ENCODE measurements around the gene RETREG3. TPM values are rescaled to one million over a fixed set of nuclear protein-coding genes. Genes with fewer than 3 reads are reported as not detected.

Gene RETREG3
- total and polyA plus RNA-seq, 2 of the 13 experiments (the other 11 are each of a cell fraction or from before 2014, with no cell fraction given) = 47.0 to 55.8 TPM

DNA sequence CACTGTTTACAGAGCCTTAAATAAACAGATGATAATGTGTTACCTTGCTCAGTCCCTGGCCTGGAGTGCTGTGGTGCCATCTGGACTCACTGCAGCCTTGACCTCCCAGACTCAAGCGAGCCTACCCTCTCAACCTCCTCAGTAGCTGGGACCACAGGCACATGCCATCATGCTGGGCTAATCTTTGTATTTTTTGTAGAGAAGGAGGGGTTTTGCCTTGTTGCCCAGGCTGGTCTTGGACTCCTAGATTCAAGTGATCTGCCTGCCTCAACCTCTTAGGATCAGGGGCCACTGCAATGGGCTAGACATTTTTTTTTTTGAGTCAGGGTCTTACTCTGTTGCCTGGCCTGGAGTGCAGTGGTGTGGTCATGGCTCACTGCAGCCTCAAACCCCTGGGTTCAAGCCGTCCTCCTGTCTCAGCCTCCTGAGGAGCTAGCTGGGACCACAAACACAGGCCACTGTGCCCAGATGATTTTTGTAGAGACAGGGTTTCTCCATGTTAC is 78.2 kb downstream of the RETREG3 start (continued):
- TF ChIP-seq ADNP (CRISPR knock-in tag; IDR thresholded peaks at IDR 0.05) (no peak), ATF7-NPFF (CRISPR knock-in tag; IDR thresholded peaks at IDR 0.05; ENCODE audit: low read depth) (peak; percentile 67; the same call in 1 of the 2 replicates), FOXK2 (IDR thresholded peaks at IDR 0.05) (peak; percentile 78), NCOA2 (CRISPR knock-in tag; IDR thresholded peaks at IDR 0.05) (peak; percentile 93), SALL1 (CRISPR knock-in tag; IDR thresholded peaks at IDR 0.05) (peak; percentile 98), ZNF232 (CRISPR knock-in tag; IDR thresholded peaks at IDR 0.05; ENCODE audit: borderline replicate concordance) (no peak), ERF (CRISPR knock-in tag; IDR thresholded peaks at IDR 0.05) (peak; percentile 80), MTA3 (CRISPR knock-in tag; IDR thresholded peaks at IDR 0.05) (no peak), GABPA (IDR thresholded peaks at IDR 0.05; ENCODE audit: low read depth, low read length) (no peak), GABPA (CRISPR knock-in tag; IDR thresholded peaks at IDR 0.05; ENCODE audit: low read depth) (peak; percentile 61), SNAPC2 (CRISPR knock-in tag; IDR thresholded peaks at IDR 0.05) (peak; percentile 77; the same call in 1 of the 2 replicates), ZNF629 (CRISPR knock-in tag; conservative IDR thresholded peaks at IDR 0.05) (peak; percentile 58; the same call in 1 of the 2 replicates), MAFG (CRISPR knock-in tag; IDR thresholded peaks at IDR 0.05) (no peak), SNRNP70 (IDR thresholded peaks at IDR 0.05; ENCODE audit: low read depth, low read length) (no peak), SRSF4 (IDR thresholded peaks at IDR 0.05; ENCODE audit: low read depth, low read length, poor library complexity, severe bottlenecking) (no peak), RFXAP (CRISPR knock-in tag; IDR thresholded peaks at IDR 0.05; ENCODE audit: borderline replicate concordance) (peak; percentile 58; the same call in 1 of the 2 replicates)
- TF ChIP-seq, protein P1, sequence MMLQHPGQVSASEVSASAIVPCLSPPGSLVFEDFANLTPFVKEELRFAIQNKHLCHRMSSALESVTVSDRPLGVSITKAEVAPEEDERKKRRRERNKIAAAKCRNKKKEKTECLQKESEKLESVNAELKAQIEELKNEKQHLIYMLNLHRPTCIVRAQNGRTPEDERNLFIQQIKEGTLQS (CRISPR knock-in tag; IDR thresholded peaks at IDR 0.05) = no peak
- TF ChIP-seq, protein P2, sequence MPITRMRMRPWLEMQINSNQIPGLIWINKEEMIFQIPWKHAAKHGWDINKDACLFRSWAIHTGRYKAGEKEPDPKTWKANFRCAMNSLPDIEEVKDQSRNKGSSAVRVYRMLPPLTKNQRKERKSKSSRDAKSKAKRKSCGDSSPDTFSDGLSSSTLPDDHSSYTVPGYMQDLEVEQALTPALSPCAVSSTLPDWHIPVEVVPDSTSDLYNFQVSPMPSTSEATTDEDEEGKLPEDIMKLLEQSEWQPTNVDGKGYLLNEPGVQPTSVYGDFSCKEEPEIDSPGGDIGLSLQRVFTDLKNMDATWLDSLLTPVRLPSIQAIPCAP (CRISPR knock-in tag; IDR thresholded peaks at IDR 0.05; ENCODE audit: low read depth) = no peak
- TF ChIP-seq, protein P3, sequence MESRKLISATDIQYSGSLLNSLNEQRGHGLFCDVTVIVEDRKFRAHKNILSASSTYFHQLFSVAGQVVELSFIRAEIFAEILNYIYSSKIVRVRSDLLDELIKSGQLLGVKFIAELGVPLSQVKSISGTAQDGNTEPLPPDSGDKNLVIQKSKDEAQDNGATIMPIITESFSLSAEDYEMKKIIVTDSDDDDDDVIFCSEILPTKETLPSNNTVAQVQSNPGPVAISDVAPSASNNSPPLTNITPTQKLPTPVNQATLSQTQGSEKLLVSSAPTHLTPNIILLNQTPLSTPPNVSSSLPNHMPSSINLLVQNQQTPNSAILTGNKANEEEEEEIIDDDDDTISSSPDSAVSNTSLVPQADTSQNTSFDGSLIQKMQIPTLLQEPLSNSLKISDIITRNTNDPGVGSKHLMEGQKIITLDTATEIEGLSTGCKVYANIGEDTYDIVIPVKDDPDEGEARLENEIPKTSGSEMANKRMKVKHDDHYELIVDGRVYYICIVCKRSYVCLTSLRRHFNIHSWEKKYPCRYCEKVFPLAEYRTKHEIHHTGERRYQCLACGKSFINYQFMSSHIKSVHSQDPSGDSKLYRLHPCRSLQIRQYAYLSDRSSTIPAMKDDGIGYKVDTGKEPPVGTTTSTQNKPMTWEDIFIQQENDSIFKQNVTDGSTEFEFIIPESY (CRISPR knock-in tag; IDR thresholded peaks at IDR 0.05) = 0 out of 2 replicates have a peak, but pooled peaks have one; percentile 25
- TF ChIP-seq, protein P4, sequence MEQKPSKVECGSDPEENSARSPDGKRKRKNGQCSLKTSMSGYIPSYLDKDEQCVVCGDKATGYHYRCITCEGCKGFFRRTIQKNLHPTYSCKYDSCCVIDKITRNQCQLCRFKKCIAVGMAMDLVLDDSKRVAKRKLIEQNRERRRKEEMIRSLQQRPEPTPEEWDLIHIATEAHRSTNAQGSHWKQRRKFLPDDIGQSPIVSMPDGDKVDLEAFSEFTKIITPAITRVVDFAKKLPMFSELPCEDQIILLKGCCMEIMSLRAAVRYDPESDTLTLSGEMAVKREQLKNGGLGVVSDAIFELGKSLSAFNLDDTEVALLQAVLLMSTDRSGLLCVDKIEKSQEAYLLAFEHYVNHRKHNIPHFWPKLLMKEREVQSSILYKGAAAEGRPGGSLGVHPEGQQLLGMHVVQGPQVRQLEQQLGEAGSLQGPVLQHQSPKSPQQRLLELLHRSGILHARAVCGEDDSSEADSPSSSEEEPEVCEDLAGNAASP (CRISPR knock-in tag; IDR thresholded peaks at IDR 0.05; ENCODE audit: borderline replicate concordance) = peak; percentile 97
- TF ChIP-seq, protein P5, sequence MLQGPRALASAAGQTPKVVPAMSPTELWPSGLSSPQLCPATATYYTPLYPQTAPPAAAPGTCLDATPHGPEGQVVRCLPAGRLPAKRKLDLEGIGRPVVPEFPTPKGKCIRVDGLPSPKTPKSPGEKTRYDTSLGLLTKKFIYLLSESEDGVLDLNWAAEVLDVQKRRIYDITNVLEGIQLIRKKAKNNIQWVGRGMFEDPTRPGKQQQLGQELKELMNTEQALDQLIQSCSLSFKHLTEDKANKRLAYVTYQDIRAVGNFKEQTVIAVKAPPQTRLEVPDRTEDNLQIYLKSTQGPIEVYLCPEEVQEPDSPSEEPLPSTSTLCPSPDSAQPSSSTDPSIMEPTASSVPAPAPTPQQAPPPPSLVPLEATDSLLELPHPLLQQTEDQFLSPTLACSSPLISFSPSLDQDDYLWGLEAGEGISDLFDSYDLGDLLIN (CRISPR knock-in tag; IDR thresholded peaks at IDR 0.05; ENCODE audit: borderline replicate concordance) = no peak
- TF ChIP-seq, protein P6, sequence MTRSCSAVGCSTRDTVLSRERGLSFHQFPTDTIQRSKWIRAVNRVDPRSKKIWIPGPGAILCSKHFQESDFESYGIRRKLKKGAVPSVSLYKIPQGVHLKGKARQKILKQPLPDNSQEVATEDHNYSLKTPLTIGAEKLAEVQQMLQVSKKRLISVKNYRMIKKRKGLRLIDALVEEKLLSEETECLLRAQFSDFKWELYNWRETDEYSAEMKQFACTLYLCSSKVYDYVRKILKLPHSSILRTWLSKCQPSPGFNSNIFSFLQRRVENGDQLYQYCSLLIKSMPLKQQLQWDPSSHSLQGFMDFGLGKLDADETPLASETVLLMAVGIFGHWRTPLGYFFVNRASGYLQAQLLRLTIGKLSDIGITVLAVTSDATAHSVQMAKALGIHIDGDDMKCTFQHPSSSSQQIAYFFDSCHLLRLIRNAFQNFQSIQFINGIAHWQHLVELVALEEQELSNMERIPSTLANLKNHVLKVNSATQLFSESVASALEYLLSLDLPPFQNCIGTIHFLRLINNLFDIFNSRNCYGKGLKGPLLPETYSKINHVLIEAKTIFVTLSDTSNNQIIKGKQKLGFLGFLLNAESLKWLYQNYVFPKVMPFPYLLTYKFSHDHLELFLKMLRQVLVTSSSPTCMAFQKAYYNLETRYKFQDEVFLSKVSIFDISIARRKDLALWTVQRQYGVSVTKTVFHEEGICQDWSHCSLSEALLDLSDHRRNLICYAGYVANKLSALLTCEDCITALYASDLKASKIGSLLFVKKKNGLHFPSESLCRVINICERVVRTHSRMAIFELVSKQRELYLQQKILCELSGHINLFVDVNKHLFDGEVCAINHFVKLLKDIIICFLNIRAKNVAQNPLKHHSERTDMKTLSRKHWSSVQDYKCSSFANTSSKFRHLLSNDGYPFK (CRISPR knock-in tag; IDR thresholded peaks at IDR 0.05; ENCODE audit: borderline replicate concordance) = peak; percentile 57; the same call in 1 of the 2 replicates

Measured in HepG2 (cell line).